PC-3 (cell line): ENCODE results near the gene RHOBTB3. TPM values are rescaled to one million over a fixed set of nuclear protein-coding genes. Genes with fewer than 3 reads are reported as not detected.

Source experiments
- ATAC-seq: fragments of 200-7000 bp; cut with Tn5 transposase; 2 replicates; pipeline ENCODE4 v1.9.1; 2020; ENCODE audit warnings: mild to moderate bottlenecking, moderate library complexity
- BruUV-seq: library from RNA; stranded (reverse); fragments of 400-500 nt; replicated peaks from 2 replicates; lab custom pipeline; 2021; lab: Mats Ljungman, UMichigan
- CTCF ChIA-PET: fragments of 300-600 bp; sonication (Branson Sonifier 250); formaldehyde crosslinking; loops from one replicate; lab custom pipeline; 2022; ENCODE audit warnings: antibody characterized with exemption; lab: Charles Lee
- POLR2A ChIA-PET: fragments of 300-600 bp; sonication (Branson Sonifier 250); formaldehyde crosslinking; loops from one replicate; lab custom pipeline; 2022; ENCODE audit warnings: antibody characterized with exemption; ENCODE audit not compliant: unreplicated experiment; lab: Charles Lee
- DNase-seq: peaks from one replicate; pipeline ENCODE4 v3.0.0-alpha.2; 2015
- H2AFZ ChIP-seq: fragments of 300-600 bp; sonication (generic); 2 replicates; pipeline ENCODE4 v1.6.0; 2016; ENCODE audit warnings: antibody characterized with exemption, low read length
- H3F3A ChIP-seq: fragments of 300-600 bp; sonication (generic); one replicate; pipeline ENCODE4 v1.6.0; 2017; ENCODE audit warnings: antibody characterized with exemption, low read length, control low read depth, mild to moderate bottlenecking; ENCODE audit not compliant: unreplicated experiment
- H3K27ac ChIP-seq: fragments of 300-600 bp; sonication (generic); 2 replicates; pipeline ENCODE4 v1.5.1; 2016; ENCODE audit warnings: mild to moderate bottlenecking, low read length
- H3K27me3 ChIP-seq: fragments of 300-600 bp; sonication (generic); 2 replicates; pipeline ENCODE4 v1.6.1; 2016; ENCODE audit warnings: low read length, mixed read lengths
- H3K36me3 ChIP-seq: fragments of 300-600 bp; sonication (generic); 2 replicates; pipeline ENCODE4 v1.6.1; 2016; ENCODE audit warnings: low read depth, mixed run types, low read length, mixed read lengths
- H3K4me1 ChIP-seq: fragments of 300-600 bp; sonication (generic); 2 replicates; pipeline ENCODE4 v1.5.1; 2016; ENCODE audit warnings: low read length; ENCODE audit not compliant: insufficient read depth
- H3K4me2 ChIP-seq: fragments of 300-600 bp; sonication (generic); 2 replicates; pipeline ENCODE4 v1.6.0; 2016; ENCODE audit warnings: low read length
- H3K4me3 ChIP-seq: fragments of 300-600 bp; sonication (generic); 2 replicates; pipeline ENCODE4 v1.5.1; 2016; ENCODE audit warnings: mild to moderate bottlenecking, low read length, mixed read lengths
- H3K79me2 ChIP-seq: fragments of 300-600 bp; sonication (generic); 2 replicates; pipeline ENCODE4 v1.6.1; 2017; ENCODE audit warnings: low read length, mixed read lengths
- H3K9ac ChIP-seq: fragments of 300-600 bp; sonication (generic); 2 replicates; pipeline ENCODE4 v1.6.0; 2016; ENCODE audit warnings: mild to moderate bottlenecking, low read length
- H3K9me2 ChIP-seq: fragments of 300-600 bp; sonication (generic); replicated peaks from 2 replicates; pipeline ENCODE4 v1.6.1; 2016; ENCODE audit warnings: mixed run types, low read length, mixed read lengths
- H3K9me3 ChIP-seq: fragments of 300-600 bp; sonication (generic); 2 replicates; pipeline ENCODE4 v1.6.1; 2016; ENCODE audit warnings: low read length, mixed read lengths
- H4K20me1 ChIP-seq: fragments of 300-600 bp; sonication (generic); 2 replicates; pipeline ENCODE4 v1.6.1; 2016; ENCODE audit warnings: low read length, mixed read lengths
- EZH2 ChIP-seq: fragments of 300-600 bp; sonication (generic); IDR thresholded peaks from one replicate; pipeline ENCODE4 v1.6.1; 2017; ENCODE audit warnings: antibody characterized with exemption, mild to moderate bottlenecking, low read length; ENCODE audit not compliant: unreplicated experiment
- EZH2phosphoT487 ChIP-seq: fragments of 300-600 bp; sonication (generic); IDR thresholded peaks from 2 replicates; pipeline ENCODE4 v1.6.1; 2018; ENCODE audit warnings: mild to moderate bottlenecking, antibody characterized with exemption, low read length, borderline replicate concordance
- intact Hi-C: fragments of 100-400 bp; cut with micrococcal nuclease; formaldehyde crosslinking; loops from 2 replicates; pipeline ENCODE4 v1.9.0; 2023
- total RNA-seq: library from RNA; depleted of rRNA; stranded (reverse); fragments of >200 nt; gene quantifications from 2 replicates; pipeline ENCODE4 v1.2.3, GENCODE V29; 2014
- TF ChIP-seq, protein P1 (sequence below): fragments of 300-600 bp; sonication (generic); conservative IDR thresholded peaks from 2 replicates; pipeline ENCODE4 v1.5.1; 2017; ENCODE audit warnings: antibody characterized with exemption, low read depth, mild to moderate bottlenecking, low read length

The RHOBTB3 gene
- total RNA-seq, 1 experiment from 2014 or later, result 16.3 TPM

DNA sequence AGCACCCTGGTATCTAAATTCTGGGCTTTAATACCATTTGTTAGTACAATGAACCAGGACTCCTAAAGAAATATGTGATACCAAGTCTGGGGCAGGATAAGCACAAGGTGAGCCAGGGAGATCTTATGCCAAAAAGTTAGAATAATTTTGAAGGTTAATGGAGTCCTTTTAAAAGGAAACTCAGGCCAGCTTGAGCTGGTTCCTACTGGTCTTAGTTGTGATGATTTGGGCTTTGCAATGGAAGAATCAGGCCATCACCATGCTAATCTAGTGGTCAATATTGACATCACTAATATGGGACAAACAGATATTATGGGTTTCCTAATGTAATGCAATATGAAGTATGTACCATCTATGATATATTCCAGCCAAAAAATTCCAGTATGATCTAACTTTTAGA lies 40.8 kb upstream of the RHOBTB3 start:
- no peaks in the 10 kb centered on the region for H3F3A ChIP-seq
- H3K9me3 ChIP-seq, result no peaks in the 10 kb centered on the region
- H3K36me3 ChIP-seq, result no peaks in the 10 kb centered on the region
- DNase-seq (no peak), ATAC-seq (no peak)
- ChIA-PET POLR2A (no interaction called here), CTCF (no interaction called here)
- H3K27me3 ChIP-seq, result no peaks in the 10 kb centered on the region
- no peak for TF ChIP-seq EZH2
- TF ChIP-seq, protein P1, sequence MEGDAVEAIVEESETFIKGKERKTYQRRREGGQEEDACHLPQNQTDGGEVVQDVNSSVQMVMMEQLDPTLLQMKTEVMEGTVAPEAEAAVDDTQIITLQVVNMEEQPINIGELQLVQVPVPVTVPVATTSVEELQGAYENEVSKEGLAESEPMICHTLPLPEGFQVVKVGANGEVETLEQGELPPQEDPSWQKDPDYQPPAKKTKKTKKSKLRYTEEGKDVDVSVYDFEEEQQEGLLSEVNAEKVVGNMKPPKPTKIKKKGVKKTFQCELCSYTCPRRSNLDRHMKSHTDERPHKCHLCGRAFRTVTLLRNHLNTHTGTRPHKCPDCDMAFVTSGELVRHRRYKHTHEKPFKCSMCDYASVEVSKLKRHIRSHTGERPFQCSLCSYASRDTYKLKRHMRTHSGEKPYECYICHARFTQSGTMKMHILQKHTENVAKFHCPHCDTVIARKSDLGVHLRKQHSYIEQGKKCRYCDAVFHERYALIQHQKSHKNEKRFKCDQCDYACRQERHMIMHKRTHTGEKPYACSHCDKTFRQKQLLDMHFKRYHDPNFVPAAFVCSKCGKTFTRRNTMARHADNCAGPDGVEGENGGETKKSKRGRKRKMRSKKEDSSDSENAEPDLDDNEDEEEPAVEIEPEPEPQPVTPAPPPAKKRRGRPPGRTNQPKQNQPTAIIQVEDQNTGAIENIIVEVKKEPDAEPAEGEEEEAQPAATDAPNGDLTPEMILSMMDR, result no peak
- no peak for TF ChIP-seq EZH2phosphoT487
- no peak overlapping the region for H3K4me2 ChIP-seq
- intact Hi-C loops, result no loop called here
- H2AFZ ChIP-seq, result no peak overlapping the region
- no peaks in the 10 kb centered on the region for H3K4me1 ChIP-seq
- H4K20me1 ChIP-seq, result no peaks in the 10 kb centered on the region
- no peak overlapping the region for H3K4me3 ChIP-seq
- H3K9ac ChIP-seq, result no peak overlapping the region
- no peaks in the 10 kb centered on the region for H3K9me2 ChIP-seq
- no peak overlapping the region for H3K27ac ChIP-seq
- H3K79me2 ChIP-seq, result no peaks in the 10 kb centered on the region
- BruUV-seq, result no TSS peak

DNA sequence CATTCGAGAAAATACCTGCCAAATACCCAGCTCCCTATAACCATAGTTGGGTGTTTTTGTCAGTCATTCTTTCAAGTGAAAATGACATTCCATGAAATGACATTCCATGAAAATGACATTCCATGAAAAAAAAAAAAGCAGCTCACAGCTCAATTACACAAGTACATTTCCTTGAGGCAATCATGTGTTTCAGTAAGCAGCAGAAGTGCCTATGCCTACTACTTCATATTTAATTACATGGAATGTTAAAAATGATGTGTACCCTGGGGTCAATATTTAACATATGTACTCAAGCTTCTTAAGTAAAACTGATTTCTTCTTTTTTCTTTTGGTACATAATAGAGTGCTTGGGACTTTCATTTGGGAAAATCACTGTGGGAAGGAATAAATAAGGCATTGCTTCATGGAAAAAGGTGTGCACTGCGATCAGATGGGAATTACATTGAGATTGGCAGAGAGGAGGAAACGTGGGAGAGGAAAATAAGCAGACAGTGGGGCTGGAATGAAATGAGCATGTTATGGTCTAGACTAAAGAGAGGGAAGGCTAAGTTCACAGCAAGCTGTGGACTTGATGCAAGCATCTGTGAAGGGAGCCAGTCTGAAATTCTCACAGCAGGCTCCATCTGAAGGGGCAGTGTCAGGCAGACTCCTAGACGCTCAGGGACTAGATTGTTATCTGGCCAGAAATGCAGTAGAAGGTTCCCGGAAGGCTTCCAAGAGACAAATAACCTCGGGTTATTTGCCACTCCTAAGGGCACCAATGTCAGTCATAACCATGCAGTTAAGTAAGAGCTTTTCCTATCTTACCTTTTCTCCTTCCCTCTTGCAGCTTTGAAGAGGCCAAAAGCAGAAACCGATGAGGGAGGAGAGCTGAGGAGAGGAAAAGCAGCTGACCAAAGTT lies 33.1 kb upstream of the RHOBTB3 start:
- peak; percentile 40 for DNase-seq
- POLR2A ChIA-PET, result no interaction called here

More for the DNA sequence above, 33.1 kb upstream of the RHOBTB3 start:
- H3K4me2 ChIP-seq, result no peak overlapping the region
- no peaks in the 10 kb centered on the region for H3K36me3 ChIP-seq
- no peak overlapping the region for H3K9ac ChIP-seq
- no TSS peak for BruUV-seq
- no peaks in the 10 kb centered on the region for H3K9me2 ChIP-seq
- intact Hi-C loops, result no loop called here
- peak; percentile 29; the same call in 1 of the 2 replicates for ATAC-seq
- TF ChIP-seq EZH2 (no peak), EZH2phosphoT487 (no peak)
- TF ChIP-seq, protein P1, result no peak
- H3K4me3 ChIP-seq, result no peak overlapping the region
- H3K79me2 ChIP-seq, result no peaks in the 10 kb centered on the region
- no peaks in the 10 kb centered on the region for H3K9me3 ChIP-seq
- H3K27ac ChIP-seq, result no peak overlapping the region
- H4K20me1 ChIP-seq, result no peaks in the 10 kb centered on the region
- H3K4me1 ChIP-seq, result peaks cover 6% of the 10 kb centered on the region; the same call in 1 of the 2 replicates
- no peaks in the 10 kb centered on the region for H3K27me3 ChIP-seq
- no peaks in the 10 kb centered on the region for H3F3A ChIP-seq
- H2AFZ ChIP-seq, result peak overlapping the region; percentile 7; the same call in 1 of the 2 replicates
- CTCF ChIA-PET, result no interaction called here
